ENCODE measurements around the gene TMEM205.
"Not testable (repeated sequence)": the region's sequence is repeated elsewhere in the genome, so short reads cannot be mapped to it uniquely, and the experiment has no call there.

Gene TMEM205

DNA sequence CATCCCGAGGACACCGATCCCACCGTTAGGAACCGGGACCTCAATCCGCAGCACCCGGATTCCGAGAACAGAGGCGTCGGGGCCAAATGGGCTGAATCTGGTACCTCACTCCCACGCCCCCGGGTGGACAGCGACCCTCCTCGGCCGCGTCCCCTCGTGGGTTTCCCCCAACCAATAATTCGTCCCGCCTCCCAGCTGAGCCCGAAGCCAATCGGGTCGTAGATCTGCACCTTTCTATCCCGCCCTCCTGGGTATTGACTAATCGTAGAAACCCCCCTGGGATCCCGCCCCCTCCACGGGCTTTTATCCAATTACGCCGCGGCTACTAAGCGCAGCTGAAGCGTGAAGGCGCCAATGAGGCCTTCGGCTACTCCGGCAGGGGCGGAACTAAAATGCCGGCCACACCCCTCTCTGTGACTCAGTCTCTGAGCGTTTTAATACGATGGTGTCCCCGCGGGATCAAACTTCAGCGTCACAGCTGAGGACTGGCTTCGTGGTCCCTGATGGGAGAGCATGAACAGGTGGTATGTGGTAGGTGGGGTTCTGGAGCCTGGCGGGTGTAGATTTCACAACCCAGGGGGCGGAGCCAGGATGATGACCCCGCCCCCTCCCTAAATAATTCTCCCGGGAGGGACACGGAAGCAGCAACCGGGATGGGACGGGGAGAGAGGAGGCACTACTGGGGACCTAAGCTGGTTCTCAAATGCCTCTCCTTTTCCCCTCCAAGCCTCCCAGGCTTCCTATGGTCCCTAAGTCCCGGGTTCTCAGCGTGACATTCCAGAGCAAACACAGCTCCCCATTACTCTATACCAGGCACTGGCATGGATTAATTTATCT, at the start of gene TMEM205, which contains the start of gene CCDC159:
Gene TMEM205 (minus strand): TSS at position 165 of the 837 bp plus-strand sequence. CDS start 649 bp downstream, outside the sequence.
Gene CCDC159 (plus strand): TSS at position 416 of the 837 bp plus-strand sequence. CDS start 88 bp downstream, at position 504.
- peak; percentile 98 for DNase-seq

DNA sequence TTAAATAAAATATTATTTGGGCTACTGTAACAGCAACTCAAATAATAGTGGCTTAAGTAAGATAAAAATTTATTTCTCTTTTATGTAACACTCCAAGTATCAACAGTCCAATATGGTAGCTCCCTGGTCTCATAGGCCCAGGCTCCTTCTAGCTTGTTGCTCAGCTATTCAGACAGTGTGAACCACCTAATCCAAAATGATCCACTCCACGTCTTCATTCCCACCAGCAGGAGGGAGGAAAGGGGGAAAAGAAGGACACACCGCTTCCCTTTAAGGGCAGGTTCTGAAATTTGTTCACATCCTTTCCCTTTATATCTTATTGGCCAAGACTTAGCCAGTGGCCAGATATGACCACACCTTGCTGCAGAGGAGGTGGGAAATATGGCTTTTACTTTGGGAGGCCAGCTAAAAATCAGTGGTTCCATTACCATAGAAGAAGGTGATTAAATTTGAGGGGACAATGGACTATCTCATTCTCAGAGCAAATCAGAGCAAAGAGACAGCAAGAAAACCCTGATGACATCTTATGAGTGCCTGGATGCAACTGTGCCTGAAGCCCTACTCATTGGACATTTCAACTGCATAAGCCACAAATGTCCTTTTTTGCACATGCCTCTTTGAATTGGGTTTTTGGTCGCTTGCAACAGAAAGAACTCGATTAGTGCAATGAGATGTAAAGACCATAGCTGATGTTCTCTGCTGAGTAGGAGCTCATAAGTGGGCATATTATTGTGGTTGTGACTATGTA, 45.0 kb upstream of the TMEM205 start:
- DNase-seq = no peak

DNA sequence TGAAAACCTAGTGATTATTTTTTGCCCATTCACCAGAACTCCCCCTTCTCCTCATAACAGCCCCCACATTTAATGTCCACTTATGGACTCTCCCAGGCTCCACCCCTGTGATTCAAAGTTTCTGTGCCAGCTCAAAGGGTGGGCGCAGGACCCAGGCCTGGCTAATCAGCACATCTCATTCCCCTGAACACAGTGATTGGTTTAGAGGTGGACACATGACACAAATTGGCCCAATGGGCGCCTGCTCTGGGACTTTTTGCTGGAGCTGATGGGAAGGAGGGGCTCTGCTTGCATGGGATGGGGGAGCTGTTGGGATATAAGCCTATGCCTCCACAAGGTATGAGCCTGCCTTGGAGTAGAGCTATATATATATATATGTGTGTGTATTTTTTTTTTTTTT, 44.3 kb upstream of the TMEM205 start:
- no peak for DNase-seq

DNA sequence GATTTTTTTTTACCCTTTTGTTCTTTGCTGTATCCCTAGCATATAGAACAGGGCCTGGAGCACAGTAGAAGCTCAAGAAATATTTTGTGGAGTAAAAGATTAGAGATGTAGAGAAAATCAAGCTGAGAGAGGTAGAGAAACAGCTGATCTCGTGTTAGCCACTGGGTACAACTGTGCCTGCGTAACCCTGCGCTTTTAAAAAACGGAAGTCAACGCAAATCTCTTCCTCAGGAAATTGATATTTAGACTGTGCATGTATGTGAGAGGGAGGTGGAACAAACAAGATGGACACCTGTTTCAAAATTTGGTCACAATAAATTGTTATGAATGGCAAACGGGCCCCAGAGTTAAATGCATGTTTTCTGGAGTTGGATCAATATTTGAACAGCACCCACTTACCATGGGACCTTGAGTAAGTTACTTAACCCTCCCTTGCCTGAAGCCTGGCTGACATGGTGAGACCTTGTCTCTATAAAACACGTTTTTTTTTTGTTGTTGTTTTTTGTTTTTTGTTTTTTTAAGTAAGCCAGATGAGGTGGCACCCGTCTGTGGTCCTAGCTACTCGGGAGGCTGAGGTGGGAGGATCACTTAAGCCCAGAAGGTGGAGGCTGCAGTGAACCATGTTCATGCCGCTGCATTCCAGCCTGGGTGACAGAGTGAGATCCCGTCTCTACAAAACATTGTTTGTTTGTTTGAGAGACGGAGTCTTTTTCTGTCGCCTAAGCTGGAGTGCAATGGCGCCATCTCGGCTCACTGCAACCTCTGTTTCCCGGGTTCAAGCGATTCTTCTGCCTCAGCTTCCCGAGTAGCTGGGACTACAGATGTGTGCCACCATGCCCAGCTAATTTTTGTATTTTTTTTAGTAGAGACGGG, 41.3 kb upstream of the TMEM205 start:
- DNase-seq = no peak

DNA sequence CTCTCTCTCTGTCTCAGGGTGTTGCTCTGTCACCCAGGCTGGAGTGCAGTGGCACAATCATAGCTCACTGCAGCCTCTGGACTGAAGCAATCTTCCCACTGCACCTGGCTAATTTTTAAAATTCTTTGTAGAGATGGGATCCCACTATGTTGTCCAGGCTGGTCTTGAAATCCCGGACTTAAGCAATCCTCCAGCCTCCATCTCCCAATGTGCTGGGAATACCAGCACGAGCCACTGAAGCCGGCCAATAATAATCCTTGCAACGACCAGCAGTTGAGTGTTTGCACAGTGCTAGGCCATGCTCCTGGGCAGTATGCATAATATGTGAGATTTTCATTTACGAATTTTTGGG, 38.7 kb upstream of the TMEM205 start:
- no peak for DNase-seq

DNA sequence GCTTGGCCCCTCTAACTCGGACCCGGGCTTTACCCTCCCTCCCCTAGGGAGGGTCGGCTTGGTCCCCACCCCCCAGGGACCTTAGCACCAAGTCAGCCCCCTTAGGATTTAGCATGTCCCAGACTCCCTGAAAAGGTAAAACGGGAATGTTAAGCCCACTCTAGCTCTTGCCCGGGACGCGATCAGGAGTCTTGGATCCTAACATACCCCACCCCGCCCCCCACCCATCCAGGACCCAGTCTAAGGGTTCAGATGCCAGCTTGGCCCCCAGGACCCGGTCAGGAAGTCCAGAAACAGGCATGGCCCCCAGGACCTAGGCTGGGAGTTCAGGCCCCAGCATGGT, 37.6 kb upstream of the TMEM205 start:
- no peak for DNase-seq

DNA sequence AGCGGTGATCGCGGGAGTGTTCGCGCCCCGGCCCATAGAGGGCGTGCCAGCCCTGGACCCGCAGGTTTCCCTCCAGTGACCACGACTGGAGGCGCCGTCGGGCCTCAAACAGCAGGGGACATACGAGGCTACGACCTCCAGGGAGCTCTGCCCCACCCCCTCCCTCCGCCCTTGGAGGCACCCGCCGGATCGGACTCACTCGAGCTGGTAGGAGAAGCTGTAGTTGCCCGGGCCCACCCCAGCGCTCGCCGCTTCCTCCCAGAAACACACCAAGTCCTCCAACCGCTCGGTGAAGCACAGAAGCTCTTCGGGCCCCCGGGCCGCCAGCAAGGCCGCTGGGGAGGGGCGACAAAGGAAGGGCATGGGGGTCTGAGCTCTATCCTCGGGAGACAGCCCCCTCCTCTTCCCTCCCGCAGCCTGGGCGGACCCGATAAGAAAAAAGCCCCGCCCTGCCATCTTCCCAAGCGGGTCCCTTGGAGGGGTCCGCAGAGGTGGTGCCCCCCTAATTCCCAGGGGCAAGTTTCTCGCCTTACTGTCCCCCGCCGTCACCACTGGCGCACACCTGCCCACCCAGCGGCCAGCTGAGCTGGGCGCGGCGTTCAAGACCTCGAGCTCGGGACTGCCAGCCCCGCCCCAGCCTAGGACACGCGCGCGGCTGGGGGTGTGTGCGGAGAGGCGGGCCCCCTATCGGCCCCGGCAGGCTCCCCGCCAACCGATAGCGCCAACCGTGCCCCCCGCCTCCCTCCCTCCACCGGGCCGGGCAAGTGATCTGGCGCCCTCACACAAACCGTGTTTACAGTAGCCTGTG, 37.0 kb upstream of the TMEM205 start:
- no peak for DNase-seq

DNA sequence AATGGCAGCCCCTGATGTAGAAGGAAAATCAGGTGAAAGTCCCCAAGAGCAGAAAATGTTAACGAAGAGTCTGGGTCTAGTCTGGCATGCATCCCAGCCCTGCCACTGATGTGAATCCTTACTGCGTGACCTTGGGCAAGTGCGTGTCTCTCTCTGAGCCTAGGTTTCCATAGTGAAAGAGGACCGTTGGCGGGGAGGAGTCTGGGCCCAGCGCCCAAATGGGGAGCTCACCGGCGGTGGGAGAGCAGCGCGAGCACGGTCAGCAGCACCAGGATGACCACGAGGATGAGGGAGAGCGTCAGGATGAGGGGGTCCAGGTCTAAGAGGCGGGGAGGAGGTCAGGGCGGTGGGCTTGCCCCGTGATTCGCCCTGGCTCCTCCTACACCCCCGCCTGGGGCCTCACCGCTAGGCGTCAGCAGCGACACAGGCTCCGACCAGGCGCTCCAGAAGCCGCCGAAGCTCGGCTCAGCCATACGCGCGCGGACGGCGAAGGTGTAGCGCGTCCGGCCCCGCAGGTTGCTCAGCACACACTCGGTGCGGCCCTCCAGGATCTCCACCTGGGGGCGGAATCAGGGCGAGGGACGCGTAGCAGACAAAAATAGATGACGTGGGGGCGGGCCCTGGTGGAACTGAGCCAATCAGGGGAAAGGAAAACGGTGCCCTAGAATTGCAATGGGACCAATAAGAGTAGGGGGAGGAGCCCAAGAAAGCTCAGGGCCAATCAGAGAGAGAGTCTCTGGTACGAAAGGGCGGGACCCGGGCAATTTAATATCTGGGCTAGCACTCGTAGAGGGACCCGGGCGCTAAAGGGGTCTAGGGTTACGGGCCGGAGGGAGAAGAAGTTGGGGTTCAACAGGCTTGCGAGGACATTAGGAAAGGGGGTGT, 34.8 kb upstream of the TMEM205 start:
- peak; percentile 98 for DNase-seq

DNA sequence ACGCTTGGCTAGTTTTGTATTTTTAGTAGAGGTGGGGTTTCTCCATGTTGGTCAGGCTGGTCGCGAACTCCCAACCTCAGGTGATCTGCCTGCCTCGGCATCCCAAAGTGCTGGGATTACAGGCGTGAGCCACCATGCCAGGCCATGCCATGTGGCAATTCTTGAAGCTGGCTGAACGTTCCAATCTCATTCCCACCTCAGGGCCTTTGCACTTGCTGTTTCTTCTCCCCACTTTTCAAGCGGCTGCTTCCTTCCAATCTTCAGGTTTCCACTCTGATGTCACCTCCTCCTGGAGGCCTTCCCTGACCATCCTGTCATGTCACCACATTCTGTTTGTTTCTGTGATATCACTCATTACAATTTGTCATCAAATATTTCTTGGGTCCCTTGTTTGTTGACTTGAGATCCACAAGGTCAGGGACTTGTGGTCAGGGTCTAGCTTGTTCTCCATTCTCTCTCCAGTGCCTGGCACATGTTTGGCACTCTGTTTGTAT, 33.8 kb upstream of the TMEM205 start:
- no peak for DNase-seq

DNA sequence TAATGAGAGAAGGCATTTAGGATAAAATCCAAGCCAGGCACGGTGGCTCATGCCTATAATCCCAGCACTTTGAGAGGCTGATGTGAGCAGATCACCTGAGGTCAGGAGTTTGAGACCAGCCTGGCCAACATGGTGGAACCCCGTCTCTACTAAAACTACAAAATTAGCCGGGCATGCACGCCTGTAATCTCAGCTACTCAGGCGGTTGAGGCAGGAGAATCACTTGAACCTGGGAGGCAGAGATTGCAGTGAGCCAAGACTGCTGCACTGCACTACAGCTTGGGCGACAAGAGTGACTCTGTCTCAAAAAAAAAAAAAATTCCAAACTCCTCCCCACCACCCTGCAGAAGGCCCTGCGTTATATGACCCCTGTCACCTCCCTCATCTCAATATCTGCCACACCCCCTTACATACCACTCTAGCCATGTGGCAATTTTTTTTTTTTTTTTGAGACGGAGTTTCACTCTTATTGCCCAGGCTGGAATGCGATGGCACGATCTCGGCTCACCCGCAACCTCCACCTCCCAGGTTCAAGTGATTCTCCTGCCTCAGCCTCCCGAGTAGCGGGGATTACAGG, 33.3 kb upstream of the TMEM205 start:
- DNase-seq = not testable (repeated sequence)

DNA sequence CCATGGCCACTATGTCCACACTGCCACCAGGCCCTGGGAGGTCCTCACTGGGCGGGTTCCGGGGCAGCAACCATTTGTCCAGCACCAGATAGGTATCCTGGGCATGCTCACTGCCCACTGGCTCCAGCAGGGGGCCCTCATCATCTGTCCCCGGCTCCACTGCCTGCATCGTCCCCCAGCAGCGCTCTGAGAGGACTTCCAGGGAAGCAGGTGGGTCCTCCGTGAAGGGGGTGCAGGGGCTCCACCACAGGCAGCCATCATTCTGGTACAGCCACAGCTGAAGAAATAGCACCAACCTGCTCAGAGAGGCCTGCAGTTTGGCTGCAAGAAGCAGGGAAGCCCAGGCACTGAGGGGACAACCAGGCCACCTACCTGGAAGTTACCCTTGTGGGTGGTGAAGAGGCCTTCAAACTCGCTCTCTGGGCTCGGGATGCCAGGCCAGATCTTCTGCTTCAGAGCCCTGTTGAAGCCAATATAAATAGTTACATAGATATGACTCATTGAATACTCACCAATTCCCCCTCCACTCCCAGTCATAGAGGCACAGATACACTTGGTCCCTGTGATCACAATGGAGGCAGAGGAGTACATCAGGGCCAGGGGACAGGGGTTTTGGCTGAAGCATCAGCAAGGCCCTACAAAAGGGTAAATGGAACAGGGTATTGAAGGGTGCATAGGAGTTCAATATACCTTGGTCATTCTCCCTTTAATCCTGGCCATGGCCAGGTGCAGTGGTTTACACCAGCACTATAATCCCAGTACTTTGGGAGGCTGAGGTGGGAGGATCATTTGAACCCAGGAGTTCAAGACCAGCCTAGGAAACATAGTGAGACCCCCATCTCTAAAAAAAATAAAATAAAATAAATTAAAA, 32.5 kb upstream of the TMEM205 start:
- no peak for DNase-seq

DNA sequence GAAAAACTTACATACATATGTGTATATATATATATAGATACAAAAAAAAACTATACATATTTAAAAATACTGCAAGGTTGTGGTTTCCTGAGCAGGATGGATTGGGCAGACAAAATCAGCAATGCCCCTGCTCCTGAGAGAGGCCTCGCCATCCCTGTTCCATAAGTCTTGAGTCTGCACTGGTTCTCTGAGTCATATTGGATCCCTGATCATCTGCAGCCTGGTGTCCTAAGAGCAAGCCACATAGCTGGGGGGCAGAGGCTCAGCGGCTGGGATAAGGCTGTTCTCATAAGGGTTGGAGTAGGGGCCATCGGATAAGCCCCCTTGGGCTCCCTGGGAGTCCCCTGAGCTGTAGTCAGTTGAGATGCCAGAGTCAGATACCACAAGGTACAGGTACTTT, 31.7 kb upstream of the TMEM205 start:
- DNase-seq = no peak

DNA sequence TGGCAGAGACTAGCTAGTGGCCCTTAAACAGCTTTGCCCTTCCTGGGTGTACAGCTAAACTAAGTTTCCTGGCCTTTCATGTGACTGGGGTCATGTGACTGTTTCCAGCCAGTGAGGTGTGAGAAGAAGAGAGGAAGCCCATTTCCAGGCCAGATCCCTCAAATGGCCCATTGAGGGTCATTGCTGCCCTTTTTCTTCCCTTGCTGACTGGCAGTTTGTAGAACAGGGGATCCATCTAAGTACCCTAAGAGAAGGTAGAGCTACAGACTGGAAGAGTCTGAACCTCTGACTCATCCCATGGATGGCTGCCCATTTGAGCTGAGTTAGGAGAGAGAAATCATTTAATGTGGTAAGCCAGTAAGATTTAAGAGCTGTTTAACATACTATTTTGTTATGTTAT, 31.2 kb upstream of the TMEM205 start:
- DNase-seq = no peak

DNA sequence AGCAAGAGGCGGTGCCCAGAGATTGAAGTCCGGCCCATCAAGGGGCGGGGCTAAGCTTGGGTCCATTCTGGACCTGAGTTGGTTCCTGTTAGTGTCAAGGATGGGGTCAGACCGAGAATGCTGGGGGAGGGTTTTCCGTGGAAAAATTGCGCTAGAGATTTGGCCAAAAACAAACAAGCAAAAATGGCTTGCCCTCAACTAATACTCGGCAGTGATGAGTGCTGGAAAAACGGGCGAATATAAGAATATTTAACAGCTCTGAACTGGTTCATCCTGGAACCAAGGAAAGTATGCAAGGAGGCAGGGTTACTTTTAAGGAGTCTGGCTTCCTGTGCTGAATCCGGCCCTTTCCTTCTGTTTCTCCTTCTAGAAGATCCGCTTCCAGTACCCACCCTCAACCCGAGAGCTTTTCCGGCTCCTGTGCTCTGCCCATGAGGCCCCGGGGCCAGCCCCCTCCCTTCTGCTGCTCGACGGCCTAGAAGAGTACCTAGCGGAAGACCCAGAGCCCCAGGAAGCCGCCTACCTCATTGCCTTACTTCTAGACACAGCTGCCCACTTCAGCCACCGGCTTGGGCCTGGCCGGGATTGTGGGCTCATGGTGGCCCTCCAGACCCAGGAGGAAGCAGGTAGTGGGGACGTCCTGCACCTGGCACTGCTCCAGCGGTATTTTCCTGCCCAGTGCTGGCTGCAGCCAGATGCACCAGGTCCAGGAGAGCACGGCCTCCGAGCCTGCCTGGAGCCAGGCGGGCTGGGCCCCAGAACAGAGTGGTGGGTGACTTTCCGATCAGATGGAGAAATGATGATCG, 29.3 kb upstream of the TMEM205 start:
- DNase-seq = peak; percentile 63

DNA sequence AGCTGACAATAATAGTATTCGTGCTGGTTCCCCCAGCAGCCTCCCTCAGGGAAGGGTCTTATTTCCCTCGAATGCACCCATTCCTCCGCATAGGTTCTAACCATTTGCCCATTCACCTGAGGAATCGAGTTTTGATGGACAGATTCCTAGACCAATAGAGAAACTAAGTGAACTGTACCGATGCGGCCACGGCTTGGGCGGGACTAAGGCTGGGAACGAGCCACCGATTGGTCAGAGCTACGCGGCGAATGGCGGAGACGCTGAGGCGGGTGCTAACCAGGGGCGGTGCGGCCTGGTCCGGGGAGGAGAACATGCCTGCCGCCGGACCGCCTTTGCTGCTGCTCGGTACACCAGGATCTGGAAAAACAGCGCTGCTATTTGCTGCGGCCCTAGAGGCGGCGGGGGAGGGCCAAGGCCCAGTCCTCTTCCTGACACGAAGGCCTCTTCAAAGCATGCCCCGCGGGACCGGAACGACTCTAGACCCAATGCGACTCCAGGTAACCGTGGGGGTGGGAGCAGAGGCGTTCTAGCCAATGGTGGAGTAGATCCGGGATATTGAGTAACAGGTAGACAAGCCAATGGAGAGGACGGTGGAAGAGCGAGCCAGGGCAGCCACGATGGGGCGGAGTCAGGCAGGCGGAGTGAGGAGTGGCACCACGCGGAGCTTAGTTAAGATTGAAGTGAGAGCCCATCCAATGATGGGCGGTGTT, 28.5 kb upstream of the TMEM205 start, which contains the start of gene SWSAP1:
Gene SWSAP1 (plus strand): TSS at position 234 of the 710 bp plus-strand sequence. CDS start 15 bp downstream, at position 249.
- DNase-seq = peak; percentile 97

DNA sequence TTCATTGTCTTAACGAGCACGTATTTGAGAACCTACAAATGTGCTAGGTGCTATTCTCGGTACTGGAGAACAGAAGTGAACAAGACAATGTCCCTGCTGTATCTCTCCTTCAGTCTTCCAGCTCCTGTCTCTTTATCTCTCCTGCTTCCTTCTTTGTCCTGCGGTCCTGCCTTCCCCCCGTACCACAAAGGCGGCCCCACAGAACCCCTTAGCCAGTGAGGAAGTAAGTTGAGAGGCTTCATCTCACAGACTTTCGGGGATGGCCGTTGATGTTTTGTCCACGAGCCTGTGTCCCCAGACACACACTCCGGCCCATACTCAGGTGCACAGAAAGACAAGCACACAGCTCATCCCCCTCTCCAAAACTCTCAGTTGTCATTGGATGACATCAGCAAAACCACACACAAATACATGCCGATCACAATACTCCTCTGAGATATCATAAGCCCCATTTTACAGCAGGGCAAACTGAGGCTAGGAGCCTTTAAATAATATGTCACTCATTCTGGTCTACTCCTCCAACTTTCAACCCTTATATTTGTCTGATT, 27.9 kb upstream of the TMEM205 start:
- DNase-seq = no peak

DNA sequence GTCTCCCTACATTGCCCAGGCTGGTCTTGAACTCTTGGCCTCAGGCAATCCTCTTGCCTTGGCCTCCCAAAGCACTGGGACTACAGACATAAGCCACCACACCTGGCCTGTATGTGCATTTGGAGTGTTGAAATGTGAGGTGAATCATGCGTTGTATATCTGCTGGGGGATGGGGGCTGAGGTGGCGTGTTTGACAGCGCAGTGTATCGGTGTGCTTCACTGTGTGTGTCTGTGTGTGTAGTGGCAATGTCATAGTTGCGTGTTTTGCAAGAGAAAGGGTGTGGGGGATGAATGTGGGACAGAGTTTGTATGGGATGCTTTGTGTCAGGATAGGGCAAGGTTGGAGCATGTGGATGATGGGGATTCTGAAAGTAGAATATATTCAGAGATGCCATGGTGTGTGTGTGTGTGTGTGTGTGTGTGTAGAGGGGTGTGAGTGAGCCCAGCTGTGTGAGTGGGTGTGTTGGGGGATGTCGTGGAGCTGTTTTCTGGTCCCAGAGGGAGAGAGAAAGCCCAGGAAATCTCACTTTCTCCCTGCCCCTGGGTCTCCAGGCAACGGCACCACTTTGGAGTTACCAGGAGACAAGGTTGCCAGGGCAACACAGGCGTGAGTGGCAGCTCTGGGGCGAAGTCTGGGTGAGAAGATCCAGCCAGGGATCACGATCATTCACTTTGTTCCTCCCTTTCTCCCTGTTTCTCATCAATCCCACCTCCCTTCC, 27.3 kb upstream of the TMEM205 start:
- DNase-seq = no peak
